Keratinocyte (primary cell): ENCODE measurements around the gene RPS6KA5. TPM values are rescaled to one million over a fixed set of nuclear protein-coding genes. Genes with fewer than 3 reads are reported as not detected.

ENCODE experiments used
- DNase-seq: peaks from one replicate; pipeline ENCODE4 v3.0.0-alpha.2; 2011; ENCODE audit warnings: low read depth, missing footprints, low spot score
- FAIRE-seq: peaks from 2 replicates; lab custom pipeline; 2011; peaks lifted over from hg19 to GRCh38; lab: Jason Lieb, UNC
- H2AFZ ChIP-seq: 2 replicates; pipeline ENCODE4 v1.6.0; 2012; ENCODE audit warnings: low read length, control low read depth, inconsistent platforms; ENCODE audit not compliant: control insufficient read depth
- H3K27ac ChIP-seq: 2 replicates; pipeline ENCODE4 v1.5.1; 2011; ENCODE audit warnings: low read length; ENCODE audit not compliant: control insufficient read depth, insufficient read depth
- H3K27me3 ChIP-seq: 3 replicates; pipeline ENCODE4 v1.6.0; 2011; ENCODE audit warnings: low read length; ENCODE audit not compliant: control insufficient read depth, insufficient read depth; ENCODE audit errors: extremely low read depth
- H3K36me3 ChIP-seq, 2 experiments: 2 replicates in 1 of 2; 3 replicates in 1 of 2; pipeline ENCODE4 v1.5.1; 2011; ENCODE audit warnings: low read length in 2 of 2, mild to moderate bottlenecking in 1 of 2; ENCODE audit not compliant: control insufficient read depth in 2 of 2, insufficient read depth in 2 of 2; ENCODE audit errors: extremely low read depth in 1 of 2
- H3K4me1 ChIP-seq: 3 replicates; pipeline ENCODE4 v1.5.1; 2011; ENCODE audit warnings: low read length; ENCODE audit not compliant: control insufficient read depth, insufficient read depth; ENCODE audit errors: extremely low read depth
- H3K4me2 ChIP-seq: 3 replicates; pipeline ENCODE4 v1.6.0; 2011; ENCODE audit warnings: low read depth, low read length; ENCODE audit not compliant: control insufficient read depth, insufficient read depth; ENCODE audit errors: extremely low read depth
- H3K4me3 ChIP-seq, 3 experiments: fragments of 200-600 bp in 1 of 3; sonication (generic) in 1 of 3; 2 replicates in 2 of 3; 3 replicates in 1 of 3; pipeline ENCODE4 v1.5.1; 2011 to 2016; ENCODE audit warnings: low read length in 3 of 3, mild to moderate bottlenecking in 3 of 3, control low read depth in 2 of 3, inconsistent platforms in 1 of 3, low read depth in 1 of 3, mixed read lengths in 1 of 3, mixed run types in 1 of 3, moderate library complexity in 1 of 3; ENCODE audit not compliant: control insufficient read depth in 2 of 3, insufficient read depth in 2 of 3; ENCODE audit errors: extremely low read depth in 1 of 3
- H3K79me2 ChIP-seq: 2 replicates; pipeline ENCODE4 v1.6.0; 2012; ENCODE audit warnings: low read length; ENCODE audit not compliant: control insufficient read depth, insufficient read depth
- H3K9ac ChIP-seq: 3 replicates; pipeline ENCODE4 v1.6.0; 2011; ENCODE audit warnings: low read length; ENCODE audit not compliant: control insufficient read depth, insufficient read depth; ENCODE audit errors: extremely low read depth
- H3K9me1 ChIP-seq: 3 replicates; pipeline ENCODE4 v1.6.0; 2011; ENCODE audit warnings: low read length; ENCODE audit not compliant: control insufficient read depth, insufficient read depth; ENCODE audit errors: extremely low read depth
- H3K9me3 ChIP-seq: 2 replicates; pipeline ENCODE4 v1.5.1; 2012; ENCODE audit warnings: low read depth, low read length; ENCODE audit not compliant: control insufficient read depth
- H4K20me1 ChIP-seq: 3 replicates; pipeline ENCODE4 v1.6.0; 2011; ENCODE audit warnings: low read length; ENCODE audit not compliant: control insufficient read depth, insufficient read depth; ENCODE audit errors: extremely low read depth
- EZH2 ChIP-seq: IDR thresholded peaks from one replicate; pipeline ENCODE4 v1.6.1; 2012; ENCODE audit warnings: inconsistent platforms, mild to moderate bottlenecking, low read length, moderate library complexity
- dilution Hi-C: fragments of 300-500 bp; cut with MboI; formaldehyde crosslinking; loops from one replicate; pipeline ENCODE4 v1.7.0; 2020; ENCODE audit warnings: low sequenced_read_pairs; ENCODE audit not compliant: extremely low pct_ligation_motif_present
- polyA plus RNA-seq, 5 experiments: library from polyadenylated mRNA; depleted of rRNA in 3 of 5; stranded (reverse) in 3 of 5; stranded (forward) in 1 of 5; unstranded in 1 of 5; fragments of >200 nt; gene quantifications; 1 replicate in 1 of 5; 2 replicates in 3 of 5; 3 replicates in 1 of 5; pipeline versions ENCODE4 v1.2.1 to v1.2.3, GENCODE V29; 2011 to 2012; ENCODE audit warnings: missing spikeins in 2 of 5, low read depth in 1 of 5, low replicate concordance in 1 of 5
- TF ChIP-seq, protein P1 (sequence below), 3 experiments: IDR thresholded peaks in 1 of 3; conservative IDR thresholded peaks in 1 of 3; optimal IDR thresholded peaks in 1 of 3; 2 replicates in 2 of 3; 3 replicates in 1 of 3; pipeline versions ENCODE3 to v1.5.1; 2011; ENCODE audit warnings: low read length in 3 of 3, mild to moderate bottlenecking in 3 of 3, moderate library complexity in 2 of 3, control low read depth in 1 of 3, inconsistent platforms in 1 of 3; ENCODE audit not compliant: insufficient read depth in 2 of 3; ENCODE audit errors: extremely low read depth in 1 of 3

The RPS6KA5 gene
- polyA plus RNA-seq, 1 donor (not counting 4 experiments of a cell fraction or from before 2014, with no cell fraction given) = 2.9 TPM

DNA sequence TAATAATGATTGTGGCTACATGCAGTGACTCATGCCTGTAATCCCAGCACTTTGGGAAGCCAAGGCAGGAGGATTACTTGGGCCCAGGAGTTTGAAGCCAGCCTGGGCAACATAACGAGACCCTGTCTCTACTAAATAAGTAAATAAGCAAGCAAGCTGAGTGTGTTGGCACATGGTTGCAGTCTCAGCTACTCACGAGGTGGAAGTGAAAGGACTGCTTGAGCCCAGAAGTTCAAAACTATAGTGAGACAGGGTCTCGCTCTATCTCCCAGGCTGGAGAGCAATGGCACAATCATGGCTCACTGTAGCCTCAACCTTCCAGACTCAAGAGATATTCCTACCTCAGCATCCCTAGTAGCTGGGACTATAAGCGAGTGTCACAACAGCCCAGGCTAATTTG lies 64.7 kb downstream of the RPS6KA5 start:
- H3K27ac ChIP-seq = no peak overlapping the region
- no peaks in the 10 kb centered on the region for H3K79me2 ChIP-seq
- no peaks in the 10 kb centered on the region for H3K27me3 ChIP-seq
- TF ChIP-seq EZH2 = no peak
- TF ChIP-seq, protein P1, sequence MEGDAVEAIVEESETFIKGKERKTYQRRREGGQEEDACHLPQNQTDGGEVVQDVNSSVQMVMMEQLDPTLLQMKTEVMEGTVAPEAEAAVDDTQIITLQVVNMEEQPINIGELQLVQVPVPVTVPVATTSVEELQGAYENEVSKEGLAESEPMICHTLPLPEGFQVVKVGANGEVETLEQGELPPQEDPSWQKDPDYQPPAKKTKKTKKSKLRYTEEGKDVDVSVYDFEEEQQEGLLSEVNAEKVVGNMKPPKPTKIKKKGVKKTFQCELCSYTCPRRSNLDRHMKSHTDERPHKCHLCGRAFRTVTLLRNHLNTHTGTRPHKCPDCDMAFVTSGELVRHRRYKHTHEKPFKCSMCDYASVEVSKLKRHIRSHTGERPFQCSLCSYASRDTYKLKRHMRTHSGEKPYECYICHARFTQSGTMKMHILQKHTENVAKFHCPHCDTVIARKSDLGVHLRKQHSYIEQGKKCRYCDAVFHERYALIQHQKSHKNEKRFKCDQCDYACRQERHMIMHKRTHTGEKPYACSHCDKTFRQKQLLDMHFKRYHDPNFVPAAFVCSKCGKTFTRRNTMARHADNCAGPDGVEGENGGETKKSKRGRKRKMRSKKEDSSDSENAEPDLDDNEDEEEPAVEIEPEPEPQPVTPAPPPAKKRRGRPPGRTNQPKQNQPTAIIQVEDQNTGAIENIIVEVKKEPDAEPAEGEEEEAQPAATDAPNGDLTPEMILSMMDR (optimal IDR thresholded peaks at IDR 0.05 in 1 of 3, IDR thresholded peaks at IDR 0.05 in 1 of 3, conservative IDR thresholded peaks at IDR 0.05 in 1 of 3; ENCODE audit: extremely low read depth in 1 of 3, insufficient read depth in 2 of 3, low read length in 3 of 3) = no peak
- no peaks in the 10 kb centered on the region for H3K36me3 ChIP-seq
- DNase-seq (no peak), FAIRE-seq (no peak)
- H3K4me3 ChIP-seq = no peak overlapping the region
- dilution Hi-C loops = no loop called here
- no peak overlapping the region for H3K9ac ChIP-seq
- no peaks in the 10 kb centered on the region for H3K4me1 ChIP-seq
- no peaks in the 10 kb centered on the region for H3K9me3 ChIP-seq
- H2AFZ ChIP-seq = no peak overlapping the region
- H3K4me2 ChIP-seq = no peak overlapping the region
- H4K20me1 ChIP-seq = no peaks in the 10 kb centered on the region
- H3K9me1 ChIP-seq = no peaks in the 10 kb centered on the region

DNA sequence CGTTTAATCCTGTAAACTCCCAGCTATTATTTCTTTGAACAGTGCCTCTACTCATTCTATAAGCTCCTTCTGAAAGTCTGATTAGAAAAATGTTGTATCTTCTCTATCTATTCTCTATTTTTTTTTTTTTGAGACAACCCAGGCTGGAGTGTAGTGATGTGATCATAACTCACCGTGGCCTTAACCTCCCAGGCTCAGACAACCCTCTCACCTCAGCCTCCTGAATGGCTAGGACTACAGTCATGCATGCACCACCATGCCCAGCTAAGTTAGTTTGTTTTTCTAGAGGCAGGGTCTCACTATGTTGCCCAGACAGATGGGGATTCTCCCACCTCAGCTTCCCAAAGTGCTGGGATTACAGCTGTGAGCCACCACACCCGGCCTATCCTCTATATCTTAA lies 66.6 kb downstream of the RPS6KA5 start:
- no peaks in the 10 kb centered on the region for H3K4me1 ChIP-seq
- no peak overlapping the region for H3K4me2 ChIP-seq
- dilution Hi-C loops = no loop called here
- H3K9ac ChIP-seq = no peak overlapping the region
- DNase-seq (no peak), FAIRE-seq (no peak)
- no peaks in the 10 kb centered on the region for H3K36me3 ChIP-seq
- no peak overlapping the region for H3K4me3 ChIP-seq
- no peak overlapping the region for H2AFZ ChIP-seq
- no peaks in the 10 kb centered on the region for H3K79me2 ChIP-seq
- TF ChIP-seq, protein P1 (optimal IDR thresholded peaks at IDR 0.05 in 1 of 3, IDR thresholded peaks at IDR 0.05 in 1 of 3, conservative IDR thresholded peaks at IDR 0.05 in 1 of 3; ENCODE audit: extremely low read depth in 1 of 3, insufficient read depth in 2 of 3, low read length in 3 of 3) = no peak
- no peak for TF ChIP-seq EZH2
- H3K27ac ChIP-seq = no peak overlapping the region
- no peaks in the 10 kb centered on the region for H3K27me3 ChIP-seq
- no peaks in the 10 kb centered on the region for H4K20me1 ChIP-seq
- H3K9me3 ChIP-seq = no peaks in the 10 kb centered on the region
- no peaks in the 10 kb centered on the region for H3K9me1 ChIP-seq
